ENCODE results near the gene CACNB2.
"Not testable (repeated sequence)": the region's sequence is repeated elsewhere in the genome, so short reads cannot be mapped to it uniquely, and the experiment has no call there.

Gene CACNB2

DNA sequence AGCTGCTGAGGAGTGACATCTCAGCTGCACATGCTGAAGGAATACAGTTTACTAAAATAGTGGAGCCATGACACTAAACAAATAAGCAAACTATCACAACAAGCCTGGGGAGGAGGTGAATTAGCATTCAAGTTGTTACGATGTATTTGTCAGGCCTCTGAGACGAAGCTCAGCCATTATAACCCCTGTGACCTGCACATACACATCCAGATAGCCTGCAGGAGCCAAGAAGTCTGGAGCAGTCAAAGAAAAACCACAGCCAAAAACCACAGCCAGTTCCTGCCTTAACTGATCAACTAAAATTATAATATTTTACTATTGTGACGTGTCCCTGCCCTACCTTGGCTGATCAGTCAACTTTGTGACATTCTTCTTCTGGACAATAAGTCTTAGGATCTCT, 442.6 kb downstream of the CACNB2 start:
- H2AFZ ChIP-seq (ENCODE audit: low read length, unreplicated experiment): no peak overlapping the region

DNA sequence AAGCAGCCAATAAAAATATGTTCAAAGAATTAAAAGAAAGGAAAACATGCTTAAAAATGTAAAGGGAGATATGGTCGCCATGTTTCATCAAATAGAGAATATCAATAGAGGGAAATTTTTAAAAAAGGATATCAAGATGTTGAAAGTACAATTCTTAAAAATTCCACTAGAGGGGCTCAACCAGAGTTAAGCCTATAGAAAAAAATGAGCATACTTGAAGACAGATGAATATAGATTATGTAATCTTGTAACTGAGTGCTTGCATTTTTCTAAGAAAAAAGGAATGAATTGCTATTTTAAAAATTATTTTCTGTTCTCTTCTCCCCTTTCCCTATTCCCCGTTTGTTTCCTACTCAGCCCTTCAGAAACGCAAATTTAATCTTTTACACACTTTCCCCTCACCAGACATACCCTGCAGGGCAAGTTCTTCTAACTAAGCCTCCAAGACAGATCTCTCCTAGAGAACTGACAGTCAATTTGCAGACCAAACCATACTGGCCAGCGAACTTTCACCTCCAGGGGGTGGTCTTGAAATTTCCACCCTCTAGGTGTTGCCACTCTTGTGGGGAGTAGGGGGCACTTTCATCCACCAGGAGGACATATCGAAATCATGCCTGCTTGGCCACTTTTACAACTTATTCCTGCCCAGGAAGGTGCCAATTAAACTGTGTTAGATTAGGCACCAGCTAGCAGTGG, 443.5 kb downstream of the CACNB2 start:
- H3K4me3 ChIP-seq (ENCODE audit: low read depth, low read length): no peak overlapping the region
- no peaks in the 10 kb centered on the region for H3K4me1 ChIP-seq (ENCODE audit: control insufficient read depth, insufficient read depth, low read length, unreplicated experiment)
- H3K79me2 ChIP-seq (ENCODE audit: control insufficient read depth, insufficient read depth, low read length, unreplicated experiment): no peaks in the 10 kb centered on the region
- H2AFZ ChIP-seq (ENCODE audit: low read length, unreplicated experiment): no peak overlapping the region
- no peaks in the 10 kb centered on the region for H3K27me3 ChIP-seq (ENCODE audit: insufficient read depth, low read length)
- H3K27ac ChIP-seq (ENCODE audit: low read depth, low read length): no peak overlapping the region
- peaks cover 26% of the 10 kb centered on the region; the same call in 1 of the 2 replicates for H3K36me3 ChIP-seq (ENCODE audit: insufficient read depth, low read length)

More for the DNA sequence above, 442.6 kb downstream of the CACNB2 start:
- Histone ChIP-seq H3K4me3 (ENCODE audit: low read depth, low read length) (no peak overlapping the region), H3K36me3 (ENCODE audit: insufficient read depth, low read length) (peaks cover 29% of the 10 kb centered on the region; the same call in 1 of the 2 replicates), H3K4me1 (ENCODE audit: control insufficient read depth, insufficient read depth, low read length, unreplicated experiment) (no peaks in the 10 kb centered on the region), H3K27ac (ENCODE audit: low read depth, low read length) (no peak overlapping the region), H3K79me2 (ENCODE audit: control insufficient read depth, insufficient read depth, low read length, unreplicated experiment) (no peaks in the 10 kb centered on the region), H3K27me3 (ENCODE audit: insufficient read depth, low read length) (no peaks in the 10 kb centered on the region)

DNA sequence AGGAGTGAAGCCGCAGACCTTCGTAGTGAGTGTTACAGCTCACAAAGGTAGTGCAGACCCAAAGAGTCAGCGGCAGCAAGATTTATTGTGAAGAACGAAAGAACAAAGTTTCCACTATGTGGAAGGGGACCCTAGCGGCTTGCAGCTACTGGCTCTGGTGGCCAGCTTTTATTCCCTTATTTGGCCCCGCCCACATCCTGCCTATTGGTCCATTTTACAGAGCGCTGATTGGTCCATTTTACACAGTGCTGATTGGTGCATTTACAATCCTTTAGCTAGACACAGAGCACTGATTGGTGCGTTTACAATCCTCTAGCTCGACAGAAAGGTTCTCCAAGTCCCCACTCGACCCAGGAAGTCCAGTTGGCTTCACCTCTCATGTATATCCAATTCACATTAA, 446.4 kb downstream of the CACNB2 start:
- not testable (repeated sequence) for H3K27ac ChIP-seq (ENCODE audit: low read depth, low read length); H3K79me2 ChIP-seq (ENCODE audit: control insufficient read depth, insufficient read depth, low read length, unreplicated experiment); H3K27me3 ChIP-seq (ENCODE audit: insufficient read depth, low read length); H3K4me3 ChIP-seq (ENCODE audit: low read depth, low read length); H3K4me1 ChIP-seq (ENCODE audit: control insufficient read depth, insufficient read depth, low read length, unreplicated experiment); H2AFZ ChIP-seq (ENCODE audit: low read length, unreplicated experiment)
- peaks cover 15% of the 10 kb centered on the region; the same call in 1 of the 2 replicates for H3K36me3 ChIP-seq (ENCODE audit: insufficient read depth, low read length)

DNA sequence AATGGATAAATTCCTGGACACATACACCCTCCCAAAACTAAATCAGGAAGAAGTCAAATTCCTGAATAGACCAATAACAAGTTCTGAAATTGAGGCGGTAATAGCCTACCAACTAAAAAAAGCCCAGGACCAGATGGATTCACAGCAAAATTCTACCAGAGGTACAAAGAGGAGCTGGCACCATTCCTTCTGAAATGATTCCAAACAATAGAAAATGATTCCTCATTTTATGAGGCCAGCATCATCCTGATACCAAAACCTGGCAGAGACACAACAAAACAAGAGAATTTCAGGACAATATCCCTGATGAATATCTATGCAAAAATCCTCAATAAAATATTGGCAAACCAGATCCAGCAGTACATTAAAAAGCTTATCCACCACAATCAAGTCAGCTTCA, 450.9 kb downstream of the CACNB2 start:
- peaks cover 11% of the 10 kb centered on the region; the same call in 1 of the 2 replicates for H3K36me3 ChIP-seq (ENCODE audit: insufficient read depth, low read length)
- not testable (repeated sequence) for H2AFZ ChIP-seq (ENCODE audit: low read length, unreplicated experiment); H3K4me1 ChIP-seq (ENCODE audit: control insufficient read depth, insufficient read depth, low read length, unreplicated experiment); H3K79me2 ChIP-seq (ENCODE audit: control insufficient read depth, insufficient read depth, low read length, unreplicated experiment); H3K4me3 ChIP-seq (ENCODE audit: low read depth, low read length); H3K27me3 ChIP-seq (ENCODE audit: insufficient read depth, low read length); H3K27ac ChIP-seq (ENCODE audit: low read depth, low read length)
